Heart right ventricle (tissue), 16 donors: Measurements from ENCODE around the gene WDR73. TPM values are rescaled to one million over a fixed set of nuclear protein-coding genes. Genes with fewer than 3 reads are reported as not detected.
A peak's percentile ranks its signal among the peaks of the same experiment; 100 is the strongest.

Experiments
- ATAC-seq, 8 donors: fragments of 200-7000 bp; cut with Tn5 transposase; one replicate each; pipeline ENCODE4 v1.9.1; 2020; ENCODE audit warnings: mild to moderate bottlenecking in 8 of 8, moderate library complexity in 8 of 8, moderate number of reproducible peaks in 1 of 8
- DNase-seq, 2 donors: peaks; one replicate each; pipeline ENCODE4 v3.0.0-alpha.2; 2020
- H3K27ac ChIP-seq, 10 donors: fragments of 200-600 bp; sonication (generic) in 2 of 10; one replicate each; pipeline versions ENCODE4 v1.5.0 to v1.8.0; 2020 to 2022; ENCODE audit warnings: mild to moderate bottlenecking in 3 of 10
- H3K27me3 ChIP-seq, 7 donors: fragments of 200-600 bp; one replicate each; pipeline ENCODE4 v1.8.0; 2021 to 2022; ENCODE audit warnings: mild to moderate bottlenecking in 2 of 7
- H3K36me3 ChIP-seq, 9 donors: fragments of 200-600 bp; sonication (generic) in 1 of 9; one replicate each; pipeline versions ENCODE4 v1.5.0 to v1.8.0; 2020 to 2022; ENCODE audit warnings: mild to moderate bottlenecking in 2 of 9
- H3K4me1 ChIP-seq, 9 donors: fragments of 200-600 bp; sonication (generic) in 1 of 9; one replicate each; pipeline versions ENCODE4 v1.5.0 to v1.8.0; 2020 to 2022; ENCODE audit warnings: mild to moderate bottlenecking in 4 of 9
- H3K4me3 ChIP-seq, 10 donors: fragments of 200-600 bp; sonication (generic) in 2 of 10; one replicate each; pipeline versions ENCODE4 v1.5.0 to v1.8.0; 2020 to 2022; ENCODE audit warnings: mild to moderate bottlenecking in 7 of 10, moderate library complexity in 2 of 10
- H3K9me3 ChIP-seq, 11 donors: fragments of 200-600 bp in 10 of 11; sonication (generic) in 2 of 11; one replicate each; pipeline versions ENCODE4 v1.5.0 to v1.8.0; 2013 to 2022; ENCODE audit warnings: mild to moderate bottlenecking in 2 of 11, control low read depth in 1 of 11, moderate library complexity in 1 of 11
- whole genome bisulfite sequencing, 2 donors: extraction: QIAGEN DNeasy Blood & Tissue Kit; methylation state at CpG; one replicate each; pipeline ENCODE4 v1.1.7; 2013; ENCODE audit warnings: inconsistent platforms in 1 of 2; 5-methylcytosine and 5-hydroxymethylcytosine counted together
- intact Hi-C, 10 donors: fragments of 100-400 bp; cut with DNase I; formaldehyde crosslinking; loops; one replicate each; pipeline versions ENCODE4 v1.11.1 to v1.14.2; 2022
- long read RNA-seq, 3 donors: library from polyadenylated mRNA; unstranded; transcript quantifications; one replicate each; pipeline ENCODE4 v2.0.0, GENCODE V29; 2020 to 2021
- polyA plus RNA-seq, 2 donors: library from polyadenylated mRNA; stranded (reverse); fragments of 200-250 nt; gene quantifications; one replicate each; pipeline ENCODE4 v1.2.3, GENCODE V29; 2013
- total RNA-seq, 10 donors: library from RNA; stranded (reverse); fragmentation: NEBNext Ultra II Directional in 3 of 10; extraction: Animal tissue kit (Norgen Biotek cat#: 25700) in 3 of 10; gene quantifications; one replicate each; pipeline versions ENCODE4 v1.2.1 to v1.2.4, GENCODE V29; 2021 to 2023
- TF ChIP-seq, protein P1 (sequence below), 9 donors: fragments of 200-600 bp; sonication (generic) in 2 of 9; IDR thresholded peaks; one replicate each; pipeline versions ENCODE4 v1.5.0 to v1.8.0; 2021 to 2022; ENCODE audit warnings: antibody characterized with exemption in 9 of 9, mild to moderate bottlenecking in 5 of 9, moderate library complexity in 1 of 9
- donor health status: Arrhythmogenic right ventricular cardiomyopathy.
- donor health status: ischemic (EF 13 %, LVEDD 7.1; RV severe dilation, severe dysfunction).
- donor health status: healthy with polysubstance abuse.
- donor health status: DM: no; HTN: yes; CAD: no.
- donor health status: DM: no; HTN: no; CAD: no.
- donor health status: ischemic (EF 25% LVEDD 6.9; RV normal size, moderate dysfunction).
- donor health status: ischemic (EF 25% LVEDD 5.7; RV mildly dilated, moderate dysfunction).
- donor health status: healthy.
- donor health status: DM: yes; HTN: yes; CAD: no.
- donor health status: Ischemic cardiomyopathy.
- donor health status: ischemic (EF 35%, LVEDD 5.7; RV mildly dilated, moderate dysfunction).
- donor health status: nonischemic (EF 11% LVEDD 7.7; RV severe dilation, severe dysfunction).
- donor health status: DM: yes; HTN: yes; CAD: no.
- donor health status: PGD.
- donor health status: ischemic (EF 29% LVEDD 5.4; RV normal size, mild dysfunction).
- donor health status: nonischemic (EF 23%, LVEDD 6.1; RV moderate dilation, normal function).

The WDR73 gene
- total RNA-seq (10 to 100 TPM; 10.4 to 16.0 (median 13.9) TPM), polyA plus RNA-seq (10 to 100 TPM; 16.7 to 18.4 TPM)
- long read RNA-seq, donor 1, full-length matches to known transcripts: 20 of 39 reads
- long read RNA-seq, donor 1, partial matches to known transcripts: 7 of 39 reads
- long read RNA-seq, donor 1, other reads (novel, unspliced or antisense): 12 of 39 reads
- long read RNA-seq, donor 2, full-length matches to known transcripts: 26 of 45 reads
- long read RNA-seq, donor 2, partial matches to known transcripts: 1 of 45 reads
- long read RNA-seq, donor 2, other reads (novel, unspliced or antisense): 18 of 45 reads
- long read RNA-seq, donor 3, full-length matches to known transcripts: 31 of 64 reads
- long read RNA-seq, donor 3, partial matches to known transcripts: 2 of 64 reads
- long read RNA-seq, donor 3, other reads (novel, unspliced or antisense): 31 of 64 reads

GRCh38 chr15:84653910-84654688, at the start of gene WDR73:
WDR73 (minus strand) TSS chr15:84654283; CDS start chr15:84654274, 9 bp downstream.
- TF ChIP-seq, protein P1, sequence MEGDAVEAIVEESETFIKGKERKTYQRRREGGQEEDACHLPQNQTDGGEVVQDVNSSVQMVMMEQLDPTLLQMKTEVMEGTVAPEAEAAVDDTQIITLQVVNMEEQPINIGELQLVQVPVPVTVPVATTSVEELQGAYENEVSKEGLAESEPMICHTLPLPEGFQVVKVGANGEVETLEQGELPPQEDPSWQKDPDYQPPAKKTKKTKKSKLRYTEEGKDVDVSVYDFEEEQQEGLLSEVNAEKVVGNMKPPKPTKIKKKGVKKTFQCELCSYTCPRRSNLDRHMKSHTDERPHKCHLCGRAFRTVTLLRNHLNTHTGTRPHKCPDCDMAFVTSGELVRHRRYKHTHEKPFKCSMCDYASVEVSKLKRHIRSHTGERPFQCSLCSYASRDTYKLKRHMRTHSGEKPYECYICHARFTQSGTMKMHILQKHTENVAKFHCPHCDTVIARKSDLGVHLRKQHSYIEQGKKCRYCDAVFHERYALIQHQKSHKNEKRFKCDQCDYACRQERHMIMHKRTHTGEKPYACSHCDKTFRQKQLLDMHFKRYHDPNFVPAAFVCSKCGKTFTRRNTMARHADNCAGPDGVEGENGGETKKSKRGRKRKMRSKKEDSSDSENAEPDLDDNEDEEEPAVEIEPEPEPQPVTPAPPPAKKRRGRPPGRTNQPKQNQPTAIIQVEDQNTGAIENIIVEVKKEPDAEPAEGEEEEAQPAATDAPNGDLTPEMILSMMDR (IDR thresholded peaks at IDR 0.05): no peak
- H3K9me3 ChIP-seq: no peaks in the 10 kb centered on the region
- no peaks in the 10 kb centered on the region for H3K27me3 ChIP-seq
- peak; percentile 91 to 98 (median 96) for ATAC-seq
- peak within 1 kb of the TSS; percentile 59 to 90 (median 76) for H3K4me3 ChIP-seq
- 0 to 1% methylated on average over 49 of the region's 49 CpGs for WGBS, 2 donors
- H3K4me1 ChIP-seq: peaks cover 13 to 77% (median 46%) of the 10 kb centered on the region in 9 donors
- peak; percentile 98 for DNase-seq
- peak within 1 kb of the TSS; percentile 55 to 95 (median 87) for H3K27ac ChIP-seq
- intact Hi-C loops: loop anchor here in 8 of 10 donors (1.0 to 10.0 kb wide), 14 partner anchors 20 to 281 kb away; partner anchors contain the start of genes ALPK3 (in 3 of the 8), ZNF592 (in 3 of the 8), ZSCAN2 (in 3 of the 8) and SEC11A (in 2 of the 8)
- H3K36me3 ChIP-seq: peaks cover 0 to 40% (median 22%) of the 10 kb centered on the region in 9 donors

DNA sequence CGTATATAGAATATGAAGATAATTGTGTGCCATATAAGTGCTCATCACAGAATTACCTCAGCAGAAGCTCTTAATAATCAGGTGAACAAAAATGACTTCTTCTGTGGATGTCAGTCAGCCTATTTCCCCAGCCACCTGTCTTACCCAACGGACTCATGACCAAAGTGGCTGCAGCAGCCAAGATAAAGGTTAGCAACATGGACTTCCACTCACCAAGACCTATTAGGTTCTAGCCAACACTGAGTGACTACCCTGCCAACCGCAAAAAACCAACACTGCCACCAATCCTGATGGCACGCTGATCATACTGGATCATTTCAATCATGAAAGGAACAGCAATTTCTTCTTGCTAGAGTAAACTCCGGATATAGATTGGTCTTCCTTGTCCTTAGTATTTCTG, 49.7 kb upstream of the WDR73 start:
- WGBS, 2 donors: 88 to 96% methylated on average over 5 of the region's 5 CpGs
- Histone ChIP-seq H3K4me3 (no peak overlapping the region), H3K36me3 (peaks cover 0 to 10% (median 0%) of the 10 kb centered on the region in 9 donors), H3K27ac (no peak overlapping the region), H3K27me3 (no peaks in the 10 kb centered on the region), H3K4me1 (peaks cover 3 to 61% (median 22%) of the 10 kb centered on the region in 9 donors), H3K9me3 (no peaks in the 10 kb centered on the region)
- DNase-seq (no peak), ATAC-seq (no peak)
- intact Hi-C loops: loop anchor here in 2 of 10 donors (5.0 kb wide), 2 partner anchors 43 to 47 kb away; partner anchors contain the start of genes NMB (in 1 of the 2) and ZNF592 (in 1 of the 2)
- TF ChIP-seq, protein P1 (IDR thresholded peaks at IDR 0.05): no peak

- DNase-seq: peak; percentile 17 to 78
- Histone ChIP-seq H3K4me3 (no peak overlapping the region), H3K27ac (peak overlapping the region in 5 of 10 donors; percentile 13 to 51 (median 26)), H3K36me3 (peaks cover 0 to 6% (median 0%) of the 10 kb centered on the region in 9 donors), H3K27me3 (no peaks in the 10 kb centered on the region), H3K4me1 (peaks cover 3 to 65% (median 22%) of the 10 kb centered on the region in 9 donors), H3K9me3 (no peaks in the 10 kb centered on the region)
- ATAC-seq: peak; percentile 78 to 94 (median 90)
- 11 to 12% methylated on average over 4 of the region's 4 CpGs for WGBS, 2 donors
- TF ChIP-seq, protein P1 (IDR thresholded peaks at IDR 0.05): no peak
- intact Hi-C loops: loop anchor here in 2 of 10 donors (5.0 kb wide), 2 partner anchors 44 to 46 kb away; partner anchors contain the start of genes NMB (in 1 of the 2) and ZNF592 (in 1 of the 2)
Measured at GRCh38 chr15:84702961-84703482, 48.9 kb upstream of the WDR73 start.
